ENCODE data around the gene BEGAIN. TPM values are rescaled to one million over a fixed set of nuclear protein-coding genes. Genes with fewer than 3 reads are reported as not detected.

The BEGAIN gene
- polyA plus RNA-seq (ENCODE audit: insufficient read length in 4 of 4), result 1 to 10 TPM; 1.2 to 3.9 (median 2.4) TPM

GRCh38 chr14:100587086-100587762, at the start of gene BEGAIN:
Gene BEGAIN (minus strand): TSS chr14:100587417. CDS start chr14:100587290, 127 bp downstream.
- no peak for DNase-seq (ENCODE audit: low read depth in 4 of 4, low spot score in 2 of 4)

GRCh38 chr14:100636559-100636958, 49.3 kb upstream of the BEGAIN start:
- no peak for DNase-seq (ENCODE audit: low read depth in 4 of 4, low spot score in 2 of 4)

- DNase-seq (ENCODE audit: low read depth in 4 of 4, low spot score in 2 of 4), result no peak
Measured at GRCh38 chr14:100634026-100634425, 46.8 kb upstream of the BEGAIN start.

- DNase-seq (ENCODE audit: low read depth in 4 of 4, low spot score in 2 of 4), result no peak
Measured at GRCh38 chr14:100633406-100633805, 46.2 kb upstream of the BEGAIN start.

- DNase-seq (ENCODE audit: low read depth in 4 of 4, low spot score in 2 of 4), result no peak
Measured at GRCh38 chr14:100629696-100630095, 42.5 kb upstream of the BEGAIN start.

- no peak for DNase-seq (ENCODE audit: low read depth in 4 of 4, low spot score in 2 of 4)
Measured at GRCh38 chr14:100629098-100629497, 41.9 kb upstream of the BEGAIN start.

GRCh38 chr14:100628225-100628624, 41.0 kb upstream of the BEGAIN start:
- DNase-seq (ENCODE audit: low read depth in 4 of 4, low spot score in 2 of 4), result no peak

GRCh38 chr14:100626614-100627013, 39.4 kb upstream of the BEGAIN start:
- no peak for DNase-seq (ENCODE audit: low read depth in 4 of 4, low spot score in 2 of 4)

GRCh38 chr14:100623961-100624360, 36.7 kb upstream of the BEGAIN start:
- DNase-seq (ENCODE audit: low read depth in 4 of 4, low spot score in 2 of 4), result no peak

- DNase-seq (ENCODE audit: low read depth in 4 of 4, low spot score in 2 of 4), result no peak
Measured at GRCh38 chr14:100623557-100623956, 36.3 kb upstream of the BEGAIN start.

GRCh38 chr14:100622708-100623485, 35.7 kb upstream of the BEGAIN start:
- DNase-seq (ENCODE audit: low read depth in 4 of 4, low spot score in 2 of 4), result no peak

- DNase-seq (ENCODE audit: low read depth in 4 of 4, low spot score in 2 of 4), result no peak
Measured at GRCh38 chr14:100622224-100622623, 35.0 kb upstream of the BEGAIN start.

GRCh38 chr14:100621806-100622205, 34.6 kb upstream of the BEGAIN start:
- DNase-seq (ENCODE audit: low read depth in 4 of 4, low spot score in 2 of 4), result no peak

GRCh38 chr14:100620255-100621100, 33.3 kb upstream of the BEGAIN start:
- no peak for DNase-seq (ENCODE audit: low read depth in 4 of 4, low spot score in 2 of 4)

- DNase-seq (ENCODE audit: low read depth in 4 of 4, low spot score in 2 of 4), result no peak
Measured at GRCh38 chr14:100619396-100620254, 32.4 kb upstream of the BEGAIN start.

GRCh38 chr14:100618763-100619320, 31.6 kb upstream of the BEGAIN start:
- DNase-seq (ENCODE audit: low read depth in 4 of 4, low spot score in 2 of 4), result no peak

- DNase-seq (ENCODE audit: low read depth in 4 of 4, low spot score in 2 of 4), result no peak
Measured at GRCh38 chr14:100618318-100618693, 31.1 kb upstream of the BEGAIN start.

- no peak for DNase-seq (ENCODE audit: low read depth in 4 of 4, low spot score in 2 of 4)
Measured at GRCh38 chr14:100617410-100618317, 30.4 kb upstream of the BEGAIN start.

- DNase-seq (ENCODE audit: low read depth in 4 of 4, low spot score in 2 of 4), result no peak
Measured at GRCh38 chr14:100616854-100617409, 29.7 kb upstream of the BEGAIN start.
